K562 (cell line): ENCODE data around the gene SPHK2. TPM values are rescaled to one million over a fixed set of nuclear protein-coding genes. Genes with fewer than 3 reads are reported as not detected.

ENCODE experiments used
- CBFA2T3 ChIP-seq: fragments of 450-650 bp; IDR thresholded peaks from 2 replicates; pipeline ENCODE4 v1.6.1; 2017
- CEBPB ChIP-seq: fragments of 450-650 bp; IDR thresholded peaks from 2 replicates; pipeline ENCODE4 v1.6.1; 2016; ENCODE audit warnings: missing genetic modification characterization, missing compliant biosample characterization
- CREB1 ChIP-seq, 2 experiments: sonication (generic) in 1 of 2; formaldehyde crosslinking in 1 of 2; IDR thresholded peaks; 2 replicates each; pipeline versions ENCODE4 v1.6.1 to v1.8.0; 2012 to 2022; ENCODE audit warnings: inconsistent platforms in 1 of 2, mild to moderate bottlenecking in 1 of 2, missing genetic modification reagents in 1 of 2, moderate library complexity in 1 of 2
- EP400 ChIP-seq: fragments of 450-650 bp; IDR thresholded peaks from 2 replicates; pipeline ENCODE4 v1.6.1; 2017; ENCODE audit warnings: antibody characterized with exemption, mild to moderate bottlenecking, moderate library complexity
- GABPA ChIP-seq: fragments of 200-800 bp; sonication (Bioruptor generic); conservative IDR thresholded peaks from 2 replicates; pipeline ENCODE4 v1.6.1; 2016; ENCODE audit warnings: low read depth, missing genetic modification characterization, missing compliant biosample characterization
- GABPB1 ChIP-seq: sonication (generic); formaldehyde crosslinking; IDR thresholded peaks from 2 replicates; pipeline ENCODE4 v1.8.0; 2022; ENCODE audit warnings: mild to moderate bottlenecking, missing genetic modification reagents
- HDAC6 ChIP-seq: IDR thresholded peaks from 2 replicates; pipeline ENCODE4 v1.6.1; 2012; ENCODE audit warnings: low read depth, mild to moderate bottlenecking, control low read depth, inconsistent platforms, low read length, moderate library complexity
- KAT2B ChIP-seq: IDR thresholded peaks from one replicate; pipeline ENCODE4 v1.6.1; 2012; ENCODE audit warnings: low read depth, mild to moderate bottlenecking, control low read depth, inconsistent platforms, low read length, moderate library complexity
- KLF16 ChIP-seq: IDR thresholded peaks from 2 replicates; pipeline ENCODE4 v1.6.1; 2016; ENCODE audit warnings: antibody characterized with exemption
- MCM2 ChIP-seq: fragments of 450-650 bp; IDR thresholded peaks from 2 replicates; pipeline ENCODE4 v1.6.1; 2017; ENCODE audit warnings: low read depth, mild to moderate bottlenecking
- MTA1 ChIP-seq: fragments of 450-650 bp; IDR thresholded peaks from 2 replicates; pipeline ENCODE4 v1.6.1; 2017; ENCODE audit warnings: borderline replicate concordance
- NR2F6 ChIP-seq: fragments of 450-650 bp; formaldehyde crosslinking; IDR thresholded peaks from 2 replicates; pipeline ENCODE4 v1.4.0; 2020; ENCODE audit warnings: mild to moderate bottlenecking
- PRMT5 ChIP-seq: sonication (generic); formaldehyde crosslinking; IDR thresholded peaks from 2 replicates; pipeline ENCODE4 v1.5.0; 2020; ENCODE audit warnings: missing genetic modification reagents
- SAFB2 ChIP-seq: fragments of 200-400 bp; formaldehyde crosslinking; IDR thresholded peaks from 2 replicates; pipeline ENCODE4 v1.6.1; 2018; ENCODE audit warnings: borderline replicate concordance, low read length, low read depth, moderate library complexity; ENCODE audit not compliant: severe bottlenecking
- SPI1 ChIP-seq: IDR thresholded peaks from 2 replicates; pipeline ENCODE4 v1.6.1; 2011; ENCODE audit warnings: low read depth, low read length, control low read depth, borderline replicate concordance
- TAF7 ChIP-seq: fragments of 450-650 bp; IDR thresholded peaks from 2 replicates; pipeline ENCODE4 v1.6.1; 2016; ENCODE audit warnings: missing genetic modification characterization, missing compliant biosample characterization
- XRCC5 ChIP-seq: fragments of 200-400 bp; formaldehyde crosslinking; IDR thresholded peaks from 2 replicates; pipeline ENCODE4 v1.6.1; 2017; ENCODE audit warnings: low read depth, mild to moderate bottlenecking, low read length
- ZC3H11A ChIP-seq: IDR thresholded peaks from 2 replicates; pipeline ENCODE4 v1.6.1; 2012; ENCODE audit warnings: low read depth, low read length, improper control_type of control experiment
- polyA plus RNA-seq, 8 experiments: library from polyadenylated mRNA; depleted of rRNA in 4 of 8; stranded (reverse) in 5 of 8; unstranded in 3 of 8; fragments of >200 nt; fragmentation: Nextera tagmentation in 2 of 8; fragmentation: Illumina TruSeq in 1 of 8; extraction: Ambion mirVana in 2 of 8; extraction: Trizol in 1 of 8; gene quantifications; 2 replicates each; pipeline versions ENCODE4 v1.2.1 to v1.2.3, GENCODE V29; 2011 to 2014; ENCODE audit warnings: inconsistent platforms in 1 of 8, missing spikeins in 1 of 8
- total RNA-seq, 7 experiments: library from RNA; depleted of rRNA in 6 of 7; stranded (reverse); fragments of >200 nt in 6 of 7; fragmentation: Illumina TruSeq in 2 of 7; extraction: Trizol in 2 of 7; gene quantifications; 2 replicates each; pipeline versions ENCODE4 v1.2.1 to v1.2.3, GENCODE V29; 2011 to 2021; ENCODE audit warnings: low replicate concordance in 1 of 7
- TF ChIP-seq, protein P1 (sequence below): fragments of 450-650 bp; IDR thresholded peaks from 2 replicates; pipeline ENCODE4 v1.6.1; 2017; ENCODE audit warnings: antibody characterized with exemption
- TF ChIP-seq, protein P2 (sequence below), 2 experiments: IDR thresholded peaks; 2 replicates each; pipeline ENCODE4 v1.6.1; 2012; ENCODE audit warnings: improper control_type of control experiment in 2 of 2, low read depth in 2 of 2, low read length in 2 of 2, borderline replicate concordance in 1 of 2
- TF ChIP-seq, protein P3 (sequence below): fragments of 250-450 bp; sonication (Bioruptor Pico); IDR thresholded peaks from 2 replicates; pipeline ENCODE4 v1.5.0; 2020; ENCODE audit warnings: mild to moderate bottlenecking
- TF ChIP-seq, protein P4 (sequence below): fragments of 450-650 bp; IDR thresholded peaks from 2 replicates; pipeline ENCODE4 v1.6.1; 2016

The SPHK2 gene
- total and polyA plus RNA-seq, 9 of the 15 experiments (the other 6 are each of a cell fraction or from before 2014, with no cell fraction given) = 0.10 to 15.2 (median 2.9) TPM

DNA sequence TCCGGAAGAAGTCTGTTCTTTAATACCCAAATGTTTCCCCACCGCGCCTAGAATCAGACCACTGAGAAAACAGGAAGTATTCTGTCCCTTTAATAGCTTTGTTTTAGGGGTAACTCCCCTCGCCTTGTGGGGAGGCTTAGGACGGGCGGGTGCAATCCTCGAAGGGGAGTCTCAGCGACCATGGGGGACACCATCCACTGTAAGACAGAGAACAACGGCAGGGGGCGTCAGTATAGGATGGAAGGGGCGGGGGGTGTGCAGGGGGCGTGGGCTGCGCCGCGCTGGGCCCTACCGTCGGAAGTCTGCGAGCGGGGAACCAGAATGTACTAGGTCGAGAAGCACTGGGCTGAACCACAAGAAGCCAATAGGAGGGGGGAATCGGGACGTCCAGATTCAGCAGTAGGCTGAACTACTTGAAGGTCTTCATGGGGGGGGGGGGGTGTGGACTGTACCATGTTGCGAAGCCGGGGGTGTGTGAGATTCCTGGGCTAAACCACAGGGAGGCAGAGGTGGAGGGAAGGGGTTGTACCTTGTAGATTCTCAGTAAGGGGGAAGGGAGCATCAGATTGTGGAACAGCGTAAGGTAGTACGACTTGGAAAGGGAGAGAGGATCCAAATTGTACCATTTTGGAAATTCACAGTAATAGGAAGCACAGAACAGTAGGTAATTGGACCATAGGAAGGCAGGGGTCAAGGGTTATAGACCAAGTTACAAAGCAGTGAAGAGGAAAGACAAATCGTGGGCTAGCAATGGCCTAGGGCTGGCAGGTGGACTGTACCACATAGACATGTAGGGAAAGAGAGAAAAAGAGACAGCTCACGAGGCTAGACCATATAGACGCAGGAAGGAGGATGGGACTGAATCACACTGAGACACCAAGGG lies 18.9 kb downstream of the SPHK2 start (continued):
- TF ChIP-seq, protein P1, sequence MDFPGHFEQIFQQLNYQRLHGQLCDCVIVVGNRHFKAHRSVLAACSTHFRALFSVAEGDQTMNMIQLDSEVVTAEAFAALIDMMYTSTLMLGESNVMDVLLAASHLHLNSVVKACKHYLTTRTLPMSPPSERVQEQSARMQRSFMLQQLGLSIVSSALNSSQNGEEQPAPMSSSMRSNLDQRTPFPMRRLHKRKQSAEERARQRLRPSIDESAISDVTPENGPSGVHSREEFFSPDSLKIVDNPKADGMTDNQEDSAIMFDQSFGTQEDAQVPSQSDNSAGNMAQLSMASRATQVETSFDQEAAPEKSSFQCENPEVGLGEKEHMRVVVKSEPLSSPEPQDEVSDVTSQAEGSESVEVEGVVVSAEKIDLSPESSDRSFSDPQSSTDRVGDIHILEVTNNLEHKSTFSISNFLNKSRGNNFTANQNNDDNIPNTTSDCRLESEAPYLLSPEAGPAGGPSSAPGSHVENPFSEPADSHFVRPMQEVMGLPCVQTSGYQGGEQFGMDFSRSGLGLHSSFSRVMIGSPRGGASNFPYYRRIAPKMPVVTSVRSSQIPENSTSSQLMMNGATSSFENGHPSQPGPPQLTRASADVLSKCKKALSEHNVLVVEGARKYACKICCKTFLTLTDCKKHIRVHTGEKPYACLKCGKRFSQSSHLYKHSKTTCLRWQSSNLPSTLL = 0 out of 2 replicates have a peak, but pooled peaks have one; percentile 49
- TF ChIP-seq PRMT5 (CRISPR knock-in tag) (no peak), KLF16 (no peak; the same call in 1 of the 2 replicates), CREB1 (IDR thresholded peaks at IDR 0.05) (no peak; the same call in 1 of the 2 replicates), CREB1 (CRISPR knock-in tag; IDR thresholded peaks at IDR 0.05) (no peak), CEBPB (no peak), MTA1 (0 out of 2 replicates have a peak, but pooled peaks have one; percentile 11), TAF7 (tag) (0 out of 2 replicates have a peak, but pooled peaks have one; percentile 8), SAFB2 (no peak), XRCC5 (no peak), KAT2B (no peak), NR2F6 (CRISPR knock-in tag) (no peak), GABPB1 (CRISPR knock-in tag) (peak; percentile 16; the same call in 1 of the 2 replicates), GABPA (tag) (peak; percentile 65), HDAC6 (no peak), EP400 (peak; percentile 72), ZC3H11A (no peak), SPI1 (no peak), MCM2 (no peak), CBFA2T3 (0 out of 2 replicates have a peak, but pooled peaks have one; percentile 4)
- TF ChIP-seq, protein P2, sequence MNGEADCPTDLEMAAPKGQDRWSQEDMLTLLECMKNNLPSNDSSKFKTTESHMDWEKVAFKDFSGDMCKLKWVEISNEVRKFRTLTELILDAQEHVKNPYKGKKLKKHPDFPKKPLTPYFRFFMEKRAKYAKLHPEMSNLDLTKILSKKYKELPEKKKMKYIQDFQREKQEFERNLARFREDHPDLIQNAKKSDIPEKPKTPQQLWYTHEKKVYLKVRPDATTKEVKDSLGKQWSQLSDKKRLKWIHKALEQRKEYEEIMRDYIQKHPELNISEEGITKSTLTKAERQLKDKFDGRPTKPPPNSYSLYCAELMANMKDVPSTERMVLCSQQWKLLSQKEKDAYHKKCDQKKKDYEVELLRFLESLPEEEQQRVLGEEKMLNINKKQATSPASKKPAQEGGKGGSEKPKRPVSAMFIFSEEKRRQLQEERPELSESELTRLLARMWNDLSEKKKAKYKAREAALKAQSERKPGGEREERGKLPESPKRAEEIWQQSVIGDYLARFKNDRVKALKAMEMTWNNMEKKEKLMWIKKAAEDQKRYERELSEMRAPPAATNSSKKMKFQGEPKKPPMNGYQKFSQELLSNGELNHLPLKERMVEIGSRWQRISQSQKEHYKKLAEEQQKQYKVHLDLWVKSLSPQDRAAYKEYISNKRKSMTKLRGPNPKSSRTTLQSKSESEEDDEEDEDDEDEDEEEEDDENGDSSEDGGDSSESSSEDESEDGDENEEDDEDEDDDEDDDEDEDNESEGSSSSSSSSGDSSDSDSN (IDR thresholded peaks at IDR 0.05; ENCODE audit: borderline replicate concordance in 1 of 2, low read depth in 2 of 2, low read length in 2 of 2) = no peak
- TF ChIP-seq, protein P3, sequence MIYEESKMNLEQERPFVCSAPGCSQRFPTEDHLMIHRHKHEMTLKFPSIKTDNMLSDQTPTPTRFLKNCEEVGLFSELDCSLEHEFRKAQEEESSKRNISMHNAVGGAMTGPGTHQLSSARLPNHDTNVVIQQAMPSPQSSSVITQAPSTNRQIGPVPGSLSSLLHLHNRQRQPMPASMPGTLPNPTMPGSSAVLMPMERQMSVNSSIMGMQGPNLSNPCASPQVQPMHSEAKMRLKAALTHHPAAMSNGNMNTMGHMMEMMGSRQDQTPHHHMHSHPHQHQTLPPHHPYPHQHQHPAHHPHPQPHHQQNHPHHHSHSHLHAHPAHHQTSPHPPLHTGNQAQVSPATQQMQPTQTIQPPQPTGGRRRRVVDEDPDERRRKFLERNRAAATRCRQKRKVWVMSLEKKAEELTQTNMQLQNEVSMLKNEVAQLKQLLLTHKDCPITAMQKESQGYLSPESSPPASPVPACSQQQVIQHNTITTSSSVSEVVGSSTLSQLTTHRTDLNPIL (CRISPR knock-in tag) = no peak
- TF ChIP-seq, protein P4, sequence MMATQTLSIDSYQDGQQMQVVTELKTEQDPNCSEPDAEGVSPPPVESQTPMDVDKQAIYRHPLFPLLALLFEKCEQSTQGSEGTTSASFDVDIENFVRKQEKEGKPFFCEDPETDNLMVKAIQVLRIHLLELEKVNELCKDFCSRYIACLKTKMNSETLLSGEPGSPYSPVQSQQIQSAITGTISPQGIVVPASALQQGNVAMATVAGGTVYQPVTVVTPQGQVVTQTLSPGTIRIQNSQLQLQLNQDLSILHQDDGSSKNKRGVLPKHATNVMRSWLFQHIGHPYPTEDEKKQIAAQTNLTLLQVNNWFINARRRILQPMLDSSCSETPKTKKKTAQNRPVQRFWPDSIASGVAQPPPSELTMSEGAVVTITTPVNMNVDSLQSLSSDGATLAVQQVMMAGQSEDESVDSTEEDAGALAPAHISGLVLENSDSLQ = peak; percentile 30; the same call in 1 of the 2 replicates
